WTC11 (cell line): Measurements from ENCODE around the gene RAB35. TPM values are rescaled to one million over a fixed set of nuclear protein-coding genes. Genes with fewer than 3 reads are reported as not detected.

Source experiments
- ATAC-seq: fragments of 200-7000 bp; cut with Tn5 transposase; 2 replicates; pipeline ENCODE4 v1.10.0; 2021; ENCODE audit warnings: mild to moderate bottlenecking, moderate library complexity
- Bru-seq: library from RNA; stranded (reverse); fragments of 400-500 nt; gene quantifications from one replicate; lab custom pipeline; 2021; lab: Mats Ljungman, UMichigan
- CTCF ChIA-PET: fragments of 300-600 bp; sonication (Branson Sonifier 250); formaldehyde crosslinking; loops from one replicate; lab custom pipeline; 2021; ENCODE audit warnings: antibody characterized with exemption; lab: Charles Lee
- POLR2A ChIA-PET: fragments of 350-600 bp; sonication (Branson Sonifier 250); formaldehyde crosslinking; loops from one replicate; lab custom pipeline; 2021; ENCODE audit warnings: antibody characterized with exemption; lab: Charles Lee
- DNase-seq: peaks from one replicate; pipeline ENCODE4 v3.0.0; 2021; ENCODE audit warnings: low spot score
- H3K27ac Mint-ChIP-seq: 2 replicates; pipeline ENCODE4 v1.8.0; 2021; ENCODE audit warnings: mixed read lengths
- H3K27me3 Mint-ChIP-seq: 2 replicates; pipeline ENCODE4 v1.8.0; 2021; ENCODE audit warnings: low read depth, mild to moderate bottlenecking, moderate library complexity, mixed read lengths
- H3K36me3 Mint-ChIP-seq: 2 replicates; pipeline ENCODE4 v1.8.0; 2021; ENCODE audit warnings: mixed read lengths
- H3K4me1 Mint-ChIP-seq: 2 replicates; pipeline ENCODE4 v1.8.0; 2022; ENCODE audit warnings: mixed read lengths
- H3K4me3 Mint-ChIP-seq: 2 replicates; pipeline ENCODE4 v1.8.0; 2021; ENCODE audit warnings: mild to moderate bottlenecking, moderate library complexity, mixed read lengths
- H3K9me3 Mint-ChIP-seq: 2 replicates; pipeline ENCODE4 v1.8.0; 2021; ENCODE audit warnings: mixed read lengths
- CREB1 ChIP-seq: sonication (generic); formaldehyde crosslinking; IDR thresholded peaks from 2 replicates; pipeline ENCODE4 v1.8.0; 2023; ENCODE audit warnings: mild to moderate bottlenecking, missing genetic modification reagents
- FOXJ3 ChIP-seq: sonication (generic); formaldehyde crosslinking; IDR thresholded peaks from 2 replicates; pipeline ENCODE4 v1.9.0; 2021; ENCODE audit warnings: missing genetic modification reagents, mild to moderate bottlenecking, borderline replicate concordance
- GTF2I ChIP-seq: fragments of 250-450 bp; sonication (Bioruptor Pico); conservative IDR thresholded peaks from 2 replicates; pipeline ENCODE4 v1.4.0; 2021; ENCODE audit warnings: mild to moderate bottlenecking
- MXD4 ChIP-seq: fragments of 250-450 bp; sonication (Bioruptor Pico); IDR thresholded peaks from 2 replicates; pipeline ENCODE4 v1.8.0; 2021; ENCODE audit warnings: mild to moderate bottlenecking, moderate library complexity, borderline replicate concordance
- MYBL2 ChIP-seq: sonication (generic); formaldehyde crosslinking; IDR thresholded peaks from 2 replicates; pipeline ENCODE4 v1.8.1; 2023; ENCODE audit warnings: mild to moderate bottlenecking, moderate library complexity, missing genetic modification reagents
- OVOL2 ChIP-seq: fragments of 250-450 bp; sonication (Bioruptor Pico); IDR thresholded peaks from 2 replicates; pipeline ENCODE4 v1.9.0; 2021; ENCODE audit warnings: mild to moderate bottlenecking, borderline replicate concordance
- TEAD1 ChIP-seq: sonication (generic); formaldehyde crosslinking; IDR thresholded peaks from 2 replicates; pipeline ENCODE4 v1.8.0; 2022; ENCODE audit warnings: mild to moderate bottlenecking, missing genetic modification reagents
- ZNF219 ChIP-seq: sonication (generic); formaldehyde crosslinking; IDR thresholded peaks from 2 replicates; pipeline ENCODE4 v1.8.0; 2023; ENCODE audit warnings: missing genetic modification reagents, mild to moderate bottlenecking, borderline replicate concordance
- ZNF232 ChIP-seq: sonication (generic); formaldehyde crosslinking; IDR thresholded peaks from 2 replicates; pipeline ENCODE4 v1.8.0; 2022; ENCODE audit warnings: mild to moderate bottlenecking, missing genetic modification reagents
- ZNF263 ChIP-seq: sonication (generic); formaldehyde crosslinking; IDR thresholded peaks from 2 replicates; pipeline ENCODE4 v1.8.1; 2022; ENCODE audit warnings: low read depth, mild to moderate bottlenecking, moderate library complexity, missing genetic modification reagents
- long read RNA-seq, 3 experiments: library from RNA in 1 of 3; library from capped mRNA in 1 of 3; library from polyadenylated mRNA in 1 of 3; unstranded in 2 of 3; stranded (forward) in 1 of 3; transcript quantifications; one replicate each; pipeline ENCODE4 v2.0.0, GENCODE V29; 2021
- total RNA-seq: library from RNA; stranded (reverse); gene quantifications from 3 replicates; pipeline ENCODE4 v1.2.3, GENCODE V29; 2021
- TF ChIP-seq, protein P1 (sequence below): fragments of 250-450 bp; sonication (Bioruptor Pico); IDR thresholded peaks from 2 replicates; pipeline ENCODE4 v1.9.0; 2021; ENCODE audit warnings: mild to moderate bottlenecking
- TF ChIP-seq, protein P2 (sequence below): fragments of 250-450 bp; sonication (Bioruptor Pico); IDR thresholded peaks from 2 replicates; pipeline ENCODE4 v1.9.0; 2021; ENCODE audit warnings: mild to moderate bottlenecking, borderline replicate concordance
- TF ChIP-seq, protein P3 (sequence below): fragments of 250-450 bp; sonication (Bioruptor Pico); IDR thresholded peaks from 2 replicates; pipeline ENCODE4 v1.9.0; 2021; ENCODE audit warnings: moderate library complexity, mild to moderate bottlenecking, inconsistent platforms, borderline replicate concordance
- TF ChIP-seq, protein P4 (sequence below): sonication (generic); formaldehyde crosslinking; IDR thresholded peaks from 2 replicates; pipeline ENCODE4 v1.8.1; 2022; ENCODE audit warnings: low read depth, missing genetic modification reagents, borderline replicate concordance
- TF ChIP-seq, protein P5 (sequence below): sonication (generic); formaldehyde crosslinking; IDR thresholded peaks from 2 replicates; pipeline ENCODE4 v1.8.1; 2022; ENCODE audit warnings: missing genetic modification reagents, borderline replicate concordance

The RAB35 gene
- total RNA-seq: 44.2 to 47.6 TPM (median 44.5 TPM) in 3 replicates
- Bru-seq, nascent RNA: percentile 64 among the genes with signal in this experiment
- long read RNA-seq, experiment 1, transcript RAB35-201 (6 exons, 2,945 nt): major isoform, 78 of 98 reads
- long read RNA-seq, experiment 1, partial matches to known transcripts: 13 of 98 reads
- long read RNA-seq, experiment 1, other reads (novel, unspliced or antisense): 3 of 98 reads
- long read RNA-seq, experiment 2, transcript RAB35-201 (6 exons, 2,945 nt): major isoform, 17 of 41 reads
- long read RNA-seq, experiment 2, partial matches to known transcripts: 2 of 41 reads
- long read RNA-seq, experiment 2, other reads (novel, unspliced or antisense): 21 of 41 reads
- long read RNA-seq, experiment 3, transcript RAB35-201 (6 exons, 2,945 nt): major isoform, 11 of 17 reads
- long read RNA-seq, experiment 3, partial matches to known transcripts: 4 of 17 reads
- long read RNA-seq, experiment 3, other reads (novel, unspliced or antisense): 2 of 17 reads

DNA sequence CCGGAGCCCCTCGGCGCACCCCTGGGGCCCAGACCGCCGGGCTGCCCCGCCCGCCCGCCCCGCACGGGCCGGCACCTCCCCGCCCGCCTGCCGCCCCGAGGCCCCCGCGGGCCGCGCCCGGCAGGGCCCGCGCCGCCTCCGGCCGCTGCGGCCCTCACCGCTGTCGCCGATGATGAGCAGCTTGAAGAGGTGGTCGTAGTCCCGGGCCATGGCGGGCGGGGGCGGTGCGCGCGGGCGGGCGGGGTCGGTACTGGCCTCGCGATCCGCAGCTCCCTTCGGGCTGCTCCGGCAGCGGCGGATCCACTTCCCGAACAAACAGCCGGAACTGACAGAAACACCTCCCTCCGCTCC lies at the start of gene RAB35:
Gene RAB35 (minus strand): TSS at position 313 of the 351 bp plus-strand sequence. CDS start 103 bp downstream, at position 210.
- TF ChIP-seq MXD4: no peak
- TF ChIP-seq, protein P1, sequence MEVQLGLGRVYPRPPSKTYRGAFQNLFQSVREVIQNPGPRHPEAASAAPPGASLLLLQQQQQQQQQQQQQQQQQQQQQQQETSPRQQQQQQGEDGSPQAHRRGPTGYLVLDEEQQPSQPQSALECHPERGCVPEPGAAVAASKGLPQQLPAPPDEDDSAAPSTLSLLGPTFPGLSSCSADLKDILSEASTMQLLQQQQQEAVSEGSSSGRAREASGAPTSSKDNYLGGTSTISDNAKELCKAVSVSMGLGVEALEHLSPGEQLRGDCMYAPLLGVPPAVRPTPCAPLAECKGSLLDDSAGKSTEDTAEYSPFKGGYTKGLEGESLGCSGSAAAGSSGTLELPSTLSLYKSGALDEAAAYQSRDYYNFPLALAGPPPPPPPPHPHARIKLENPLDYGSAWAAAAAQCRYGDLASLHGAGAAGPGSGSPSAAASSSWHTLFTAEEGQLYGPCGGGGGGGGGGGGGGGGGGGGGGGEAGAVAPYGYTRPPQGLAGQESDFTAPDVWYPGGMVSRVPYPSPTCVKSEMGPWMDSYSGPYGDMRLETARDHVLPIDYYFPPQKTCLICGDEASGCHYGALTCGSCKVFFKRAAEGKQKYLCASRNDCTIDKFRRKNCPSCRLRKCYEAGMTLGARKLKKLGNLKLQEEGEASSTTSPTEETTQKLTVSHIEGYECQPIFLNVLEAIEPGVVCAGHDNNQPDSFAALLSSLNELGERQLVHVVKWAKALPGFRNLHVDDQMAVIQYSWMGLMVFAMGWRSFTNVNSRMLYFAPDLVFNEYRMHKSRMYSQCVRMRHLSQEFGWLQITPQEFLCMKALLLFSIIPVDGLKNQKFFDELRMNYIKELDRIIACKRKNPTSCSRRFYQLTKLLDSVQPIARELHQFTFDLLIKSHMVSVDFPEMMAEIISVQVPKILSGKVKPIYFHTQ (CRISPR knock-in tag): no peak
- TF ChIP-seq, protein P2, sequence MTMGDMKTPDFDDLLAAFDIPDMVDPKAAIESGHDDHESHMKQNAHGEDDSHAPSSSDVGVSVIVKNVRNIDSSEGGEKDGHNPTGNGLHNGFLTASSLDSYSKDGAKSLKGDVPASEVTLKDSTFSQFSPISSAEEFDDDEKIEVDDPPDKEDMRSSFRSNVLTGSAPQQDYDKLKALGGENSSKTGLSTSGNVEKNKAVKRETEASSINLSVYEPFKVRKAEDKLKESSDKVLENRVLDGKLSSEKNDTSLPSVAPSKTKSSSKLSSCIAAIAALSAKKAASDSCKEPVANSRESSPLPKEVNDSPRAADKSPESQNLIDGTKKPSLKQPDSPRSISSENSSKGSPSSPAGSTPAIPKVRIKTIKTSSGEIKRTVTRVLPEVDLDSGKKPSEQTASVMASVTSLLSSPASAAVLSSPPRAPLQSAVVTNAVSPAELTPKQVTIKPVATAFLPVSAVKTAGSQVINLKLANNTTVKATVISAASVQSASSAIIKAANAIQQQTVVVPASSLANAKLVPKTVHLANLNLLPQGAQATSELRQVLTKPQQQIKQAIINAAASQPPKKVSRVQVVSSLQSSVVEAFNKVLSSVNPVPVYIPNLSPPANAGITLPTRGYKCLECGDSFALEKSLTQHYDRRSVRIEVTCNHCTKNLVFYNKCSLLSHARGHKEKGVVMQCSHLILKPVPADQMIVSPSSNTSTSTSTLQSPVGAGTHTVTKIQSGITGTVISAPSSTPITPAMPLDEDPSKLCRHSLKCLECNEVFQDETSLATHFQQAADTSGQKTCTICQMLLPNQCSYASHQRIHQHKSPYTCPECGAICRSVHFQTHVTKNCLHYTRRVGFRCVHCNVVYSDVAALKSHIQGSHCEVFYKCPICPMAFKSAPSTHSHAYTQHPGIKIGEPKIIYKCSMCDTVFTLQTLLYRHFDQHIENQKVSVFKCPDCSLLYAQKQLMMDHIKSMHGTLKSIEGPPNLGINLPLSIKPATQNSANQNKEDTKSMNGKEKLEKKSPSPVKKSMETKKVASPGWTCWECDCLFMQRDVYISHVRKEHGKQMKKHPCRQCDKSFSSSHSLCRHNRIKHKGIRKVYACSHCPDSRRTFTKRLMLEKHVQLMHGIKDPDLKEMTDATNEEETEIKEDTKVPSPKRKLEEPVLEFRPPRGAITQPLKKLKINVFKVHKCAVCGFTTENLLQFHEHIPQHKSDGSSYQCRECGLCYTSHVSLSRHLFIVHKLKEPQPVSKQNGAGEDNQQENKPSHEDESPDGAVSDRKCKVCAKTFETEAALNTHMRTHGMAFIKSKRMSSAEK (CRISPR knock-in tag): no peak
- TF ChIP-seq ZNF232 (CRISPR knock-in tag): no peak
- TF ChIP-seq, protein P3, sequence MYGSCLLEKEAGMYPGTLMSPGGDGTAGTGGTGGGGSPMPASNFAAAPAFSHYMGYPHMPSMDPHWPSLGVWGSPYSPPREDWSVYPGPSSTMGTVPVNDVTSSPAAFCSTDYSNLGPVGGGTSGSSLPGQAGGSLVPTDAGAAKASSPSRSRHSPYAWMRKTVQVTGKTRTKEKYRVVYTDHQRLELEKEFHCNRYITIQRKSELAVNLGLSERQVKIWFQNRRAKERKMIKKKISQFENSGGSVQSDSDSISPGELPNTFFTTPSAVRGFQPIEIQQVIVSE: no peak
- no peak for TF ChIP-seq TEAD1 (CRISPR knock-in tag)
- TF ChIP-seq FOXJ3 (CRISPR knock-in tag): no peak
- no peak for TF ChIP-seq OVOL2 (CRISPR knock-in tag)
- TF ChIP-seq, protein P4, sequence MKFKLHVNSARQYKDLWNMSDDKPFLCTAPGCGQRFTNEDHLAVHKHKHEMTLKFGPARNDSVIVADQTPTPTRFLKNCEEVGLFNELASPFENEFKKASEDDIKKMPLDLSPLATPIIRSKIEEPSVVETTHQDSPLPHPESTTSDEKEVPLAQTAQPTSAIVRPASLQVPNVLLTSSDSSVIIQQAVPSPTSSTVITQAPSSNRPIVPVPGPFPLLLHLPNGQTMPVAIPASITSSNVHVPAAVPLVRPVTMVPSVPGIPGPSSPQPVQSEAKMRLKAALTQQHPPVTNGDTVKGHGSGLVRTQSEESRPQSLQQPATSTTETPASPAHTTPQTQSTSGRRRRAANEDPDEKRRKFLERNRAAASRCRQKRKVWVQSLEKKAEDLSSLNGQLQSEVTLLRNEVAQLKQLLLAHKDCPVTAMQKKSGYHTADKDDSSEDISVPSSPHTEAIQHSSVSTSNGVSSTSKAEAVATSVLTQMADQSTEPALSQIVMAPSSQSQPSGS (CRISPR knock-in tag): no peak
- TF ChIP-seq, protein P5, sequence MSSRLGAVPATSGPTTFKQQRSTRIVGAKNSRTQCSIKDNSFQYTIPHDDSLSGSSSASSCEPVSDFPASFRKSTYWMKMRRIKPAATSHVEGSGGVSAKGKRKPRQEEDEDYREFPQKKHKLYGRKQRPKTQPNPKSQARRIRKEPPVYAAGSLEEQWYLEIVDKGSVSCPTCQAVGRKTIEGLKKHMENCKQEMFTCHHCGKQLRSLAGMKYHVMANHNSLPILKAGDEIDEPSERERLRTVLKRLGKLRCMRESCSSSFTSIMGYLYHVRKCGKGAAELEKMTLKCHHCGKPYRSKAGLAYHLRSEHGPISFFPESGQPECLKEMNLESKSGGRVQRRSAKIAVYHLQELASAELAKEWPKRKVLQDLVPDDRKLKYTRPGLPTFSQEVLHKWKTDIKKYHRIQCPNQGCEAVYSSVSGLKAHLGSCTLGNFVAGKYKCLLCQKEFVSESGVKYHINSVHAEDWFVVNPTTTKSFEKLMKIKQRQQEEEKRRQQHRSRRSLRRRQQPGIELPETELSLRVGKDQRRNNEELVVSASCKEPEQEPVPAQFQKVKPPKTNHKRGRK (CRISPR knock-in tag): no peak
- 0 out of 2 replicates have a peak, but pooled peaks have one; percentile 11 for TF ChIP-seq ZNF263 (CRISPR knock-in tag)
- TF ChIP-seq ZNF219 (CRISPR knock-in tag): no peak
- TF ChIP-seq CREB1 (CRISPR knock-in tag): no peak
- no peak for TF ChIP-seq GTF2I (CRISPR knock-in tag)
- TF ChIP-seq MYBL2 (CRISPR knock-in tag): 0 out of 2 replicates have a peak, but pooled peaks have one; percentile 28
- ATAC-seq (no peak), DNase-seq (no peak)
- H3K27me3 Mint-ChIP-seq: no peaks in the 10 kb centered on the region; the same call in 1 of the 2 replicates
- POLR2A ChIA-PET: interaction anchor here (0.5 to 3.3 kb wide), 13 partner anchors 10 to 175 kb away, joined by 3 to 23 read pairs (median 6); partner anchors contain the start of genes PXN, RNU4-2 and RPLP0
- peak within 1 kb of the TSS; percentile 95 for H3K27ac Mint-ChIP-seq
- H3K4me1 Mint-ChIP-seq: peaks cover 34% of the 10 kb centered on the region
- H3K36me3 Mint-ChIP-seq: peaks cover 9% of the 10 kb centered on the region
- peak within 1 kb of the TSS; percentile 93 for H3K4me3 Mint-ChIP-seq
- no peaks in the 10 kb centered on the region for H3K9me3 Mint-ChIP-seq
- CTCF ChIA-PET: interaction anchor here (0.8 to 5.4 kb wide), 10 partner anchors 10 to 312 kb away, joined by 3 to 48 read pairs (median 6); partner anchors contain the start of genes PXN and RPLP0
